Measurements from ENCODE around the gene ST14. TPM values are rescaled to one million over a fixed set of nuclear protein-coding genes. Genes with fewer than 3 reads are reported as not detected.

ST14 gene
- not detected in 2 replicates for polyA plus RNA-seq (2011; rRNA removed)
- polyA minus RNA-seq (2011; rRNA and poly(A)+ RNA removed): not detected in 2 replicates

- no peak for TF ChIP-seq CTCF (IDR thresholded peaks at IDR 0.05; ENCODE audit: insufficient read depth, low read depth, low read length)
- POLR2A ChIA-PET: no interaction called here
Observed at GRCh38 chr11:130159657-130160497, at the start of gene ST14. TSS of gene ST14 (plus strand) at chr11:130159782. CDS start at chr11:130159980, 198 bp downstream.

GRCh38 chr11:130110339-130111108 lies 49.1 kb upstream of the ST14 start:
- H3K36me3 ChIP-seq (ENCODE audit: control insufficient read depth, insufficient read depth, low read length): peaks cover 5% of the 10 kb centered on the region
- no peak for TF ChIP-seq CTCF (IDR thresholded peaks at IDR 0.05; ENCODE audit: insufficient read depth, low read depth, low read length)
- DNase-seq (ENCODE audit: low read depth): no peak
- no peaks in the 10 kb centered on the region for H3K27me3 ChIP-seq (ENCODE audit: control insufficient read depth, insufficient read depth, low read length)
- POLR2A ChIA-PET: no interaction called here
- no peak overlapping the region for H3K4me3 ChIP-seq (ENCODE audit: low read depth, low read length)
- CTCF ChIA-PET: no interaction called here

More at GRCh38 chr11:130159657-130160497, at the start of gene ST14:
- H3K27me3 ChIP-seq (ENCODE audit: control insufficient read depth, insufficient read depth, low read length): peaks cover 44% of the 10 kb centered on the region
- H3K4me3 ChIP-seq (ENCODE audit: low read depth, low read length): no peak within 1 kb of the TSS
- CTCF ChIA-PET: no interaction called here
- no peaks in the 10 kb centered on the region for H3K36me3 ChIP-seq (ENCODE audit: control insufficient read depth, insufficient read depth, low read length)
- DNase-seq (ENCODE audit: low read depth): no peak

GRCh38 chr11:130112071-130112830 lies 47.3 kb upstream of the ST14 start:
- H3K4me3 ChIP-seq (ENCODE audit: low read depth, low read length): no peak overlapping the region
- no peak for TF ChIP-seq CTCF (IDR thresholded peaks at IDR 0.05; ENCODE audit: insufficient read depth, low read depth, low read length)
- no peaks in the 10 kb centered on the region for H3K27me3 ChIP-seq (ENCODE audit: control insufficient read depth, insufficient read depth, low read length)
- H3K36me3 ChIP-seq (ENCODE audit: control insufficient read depth, insufficient read depth, low read length): peaks cover 5% of the 10 kb centered on the region
- POLR2A ChIA-PET: no interaction called here
- CTCF ChIA-PET: no interaction called here
- DNase-seq (ENCODE audit: low read depth): no peak

- DNase-seq (ENCODE audit: low read depth): no peak
Observed at GRCh38 chr11:130114281-130114680, 45.3 kb upstream of the ST14 start.

More at GRCh38 chr11:130114281-130114680, 45.3 kb upstream of the ST14 start:
- Histone ChIP-seq H3K36me3 (ENCODE audit: control insufficient read depth, insufficient read depth, low read length) (peaks cover 6% of the 10 kb centered on the region), H3K4me3 (ENCODE audit: low read depth, low read length) (no peak overlapping the region), H3K27me3 (ENCODE audit: control insufficient read depth, insufficient read depth, low read length) (no peaks in the 10 kb centered on the region)
- ChIA-PET CTCF (interaction anchor here (0.7 kb wide), 1 partner anchor 447 kb away, joined by 3 read pairs; no protein-coding TSS in a partner anchor), POLR2A (no interaction called here)
- no peak for TF ChIP-seq CTCF (IDR thresholded peaks at IDR 0.05; ENCODE audit: insufficient read depth, low read depth, low read length)

Data from BJ (cell line).